ENCODE measurements around the gene NINJ1.

GRCh38 chr9:93124793-93125192 is 9.3 kb downstream of the NINJ1 start:
- TF ChIP-seq POLR2A (IDR thresholded peaks at IDR 0.05) (no peak), CTCF (IDR thresholded peaks at IDR 0.05) (no peak)
